ENCODE measurements around the gene SLA2. TPM values are rescaled to one million over a fixed set of nuclear protein-coding genes. Genes with fewer than 3 reads are reported as not detected.

Gene SLA2
- total and polyA plus RNA-seq, 2 experiments from 2014 or later: not detected

DNA sequence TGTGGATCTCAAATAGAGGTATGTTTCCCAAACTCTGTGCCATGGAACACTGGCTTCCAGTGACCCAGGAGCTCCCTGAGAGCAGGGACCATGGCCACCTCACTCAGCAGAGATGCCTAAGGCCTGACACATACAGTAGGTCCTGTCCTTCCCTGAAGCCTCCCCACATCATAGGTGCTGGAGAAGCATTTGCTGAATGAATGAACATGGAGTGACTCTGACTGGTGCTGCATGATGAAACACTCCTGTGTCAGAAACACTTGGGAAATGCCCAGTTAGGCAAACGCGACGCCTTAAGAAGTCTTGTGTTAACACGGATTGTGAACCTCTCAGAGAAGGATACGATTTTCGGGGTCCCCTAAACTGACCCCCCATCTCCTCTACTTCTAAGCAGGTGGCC lies 14.3 kb downstream of the SLA2 start:
- no peak overlapping the region for H3K4me2 ChIP-seq
- H3K27me3 ChIP-seq: no peaks in the 10 kb centered on the region
- H2AFZ ChIP-seq: no peak overlapping the region
- no peak for DNase-seq (ENCODE audit: low spot score)
- H3K27ac ChIP-seq: no peak overlapping the region
- H4K20me1 ChIP-seq (ENCODE audit: insufficient read depth, poor library complexity, severe bottlenecking): no peaks in the 10 kb centered on the region
- no peaks in the 10 kb centered on the region for H3K9me3 ChIP-seq (ENCODE audit: low read depth)
- H3K9me2 ChIP-seq (replicated peaks; ENCODE audit: insufficient read depth): no peaks in the 10 kb centered on the region
- no peaks in the 10 kb centered on the region for H3K4me1 ChIP-seq (ENCODE audit: insufficient read depth)
- no peak for TF ChIP-seq EZH2phosphoT487 (IDR thresholded peaks at IDR 0.05; ENCODE audit: low read depth, severe bottlenecking, unreplicated experiment)
- TF ChIP-seq EZH2 (IDR thresholded peaks at IDR 0.05; ENCODE audit: borderline replicate concordance): no peak
- TF ChIP-seq, protein P1, sequence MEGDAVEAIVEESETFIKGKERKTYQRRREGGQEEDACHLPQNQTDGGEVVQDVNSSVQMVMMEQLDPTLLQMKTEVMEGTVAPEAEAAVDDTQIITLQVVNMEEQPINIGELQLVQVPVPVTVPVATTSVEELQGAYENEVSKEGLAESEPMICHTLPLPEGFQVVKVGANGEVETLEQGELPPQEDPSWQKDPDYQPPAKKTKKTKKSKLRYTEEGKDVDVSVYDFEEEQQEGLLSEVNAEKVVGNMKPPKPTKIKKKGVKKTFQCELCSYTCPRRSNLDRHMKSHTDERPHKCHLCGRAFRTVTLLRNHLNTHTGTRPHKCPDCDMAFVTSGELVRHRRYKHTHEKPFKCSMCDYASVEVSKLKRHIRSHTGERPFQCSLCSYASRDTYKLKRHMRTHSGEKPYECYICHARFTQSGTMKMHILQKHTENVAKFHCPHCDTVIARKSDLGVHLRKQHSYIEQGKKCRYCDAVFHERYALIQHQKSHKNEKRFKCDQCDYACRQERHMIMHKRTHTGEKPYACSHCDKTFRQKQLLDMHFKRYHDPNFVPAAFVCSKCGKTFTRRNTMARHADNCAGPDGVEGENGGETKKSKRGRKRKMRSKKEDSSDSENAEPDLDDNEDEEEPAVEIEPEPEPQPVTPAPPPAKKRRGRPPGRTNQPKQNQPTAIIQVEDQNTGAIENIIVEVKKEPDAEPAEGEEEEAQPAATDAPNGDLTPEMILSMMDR (IDR thresholded peaks at IDR 0.05; ENCODE audit: poor library complexity): no peak
- H3K36me3 ChIP-seq (replicated peaks; ENCODE audit: insufficient read depth, low read depth): no peaks in the 10 kb centered on the region
- WGBS (ENCODE audit: low lambda C conversion rate, missing lambda C conversion rate): 89% methylated on average over 6 of the region's 6 CpGs
- H3K79me2 ChIP-seq: no peaks in the 10 kb centered on the region
- no peak overlapping the region for H3K4me3 ChIP-seq

DNA sequence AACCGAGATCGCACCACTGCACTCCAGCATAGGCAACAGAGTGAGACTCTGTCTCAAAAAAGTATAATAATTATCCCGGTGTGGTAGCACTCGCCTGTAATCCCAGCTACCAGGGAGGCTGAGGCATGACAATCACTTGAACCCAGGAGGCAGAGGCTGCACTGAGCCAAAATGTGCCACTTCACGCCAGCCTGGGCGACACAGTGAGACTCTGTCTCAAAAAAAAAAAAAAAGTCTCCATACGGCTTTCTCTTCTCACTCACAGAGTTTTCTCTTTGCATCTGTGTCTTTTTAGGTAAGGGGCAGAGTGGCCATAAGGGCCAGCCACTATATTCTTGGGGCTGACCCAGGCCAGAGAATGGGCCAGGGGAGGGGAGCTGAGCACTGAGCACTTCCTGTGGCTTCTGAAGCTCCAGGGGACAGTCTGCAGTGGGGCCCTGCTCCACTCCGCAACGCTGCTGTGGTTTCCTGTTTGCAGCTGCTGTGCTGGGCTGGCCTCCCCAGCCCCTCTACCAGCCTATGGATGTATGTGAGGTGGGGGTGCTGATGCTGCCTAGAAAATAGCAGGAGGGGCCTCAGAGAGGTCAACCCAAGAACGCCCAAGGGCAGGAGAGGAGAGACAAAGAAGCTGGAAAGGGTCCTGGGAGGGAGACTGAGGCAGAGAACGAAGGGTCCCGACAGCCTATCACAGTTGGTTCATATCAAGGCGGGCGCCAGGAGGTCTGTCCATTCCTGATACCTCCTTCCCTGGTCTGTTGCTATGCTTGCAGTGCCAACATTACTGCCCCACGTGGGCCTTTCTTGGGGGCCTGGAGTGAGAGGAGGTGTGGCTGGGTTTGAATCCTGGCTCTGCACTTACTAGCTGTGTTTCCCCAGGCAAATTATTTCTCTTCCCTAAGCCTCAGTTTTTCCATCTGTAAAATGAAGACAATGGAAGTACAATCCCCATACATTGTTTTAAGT lies 16.0 kb downstream of the SLA2 start:
- no peaks in the 10 kb centered on the region for H3K9me3 ChIP-seq (ENCODE audit: low read depth)
- H3K4me3 ChIP-seq: no peak overlapping the region
- H3K79me2 ChIP-seq: no peaks in the 10 kb centered on the region
- H4K20me1 ChIP-seq (ENCODE audit: insufficient read depth, poor library complexity, severe bottlenecking): no peaks in the 10 kb centered on the region
- no peaks in the 10 kb centered on the region for H3K4me1 ChIP-seq (ENCODE audit: insufficient read depth)
- H3K4me2 ChIP-seq: no peak overlapping the region
- no peak for DNase-seq (ENCODE audit: low spot score)
- no peaks in the 10 kb centered on the region for H3K9me2 ChIP-seq (replicated peaks; ENCODE audit: insufficient read depth)
- H2AFZ ChIP-seq: no peak overlapping the region
- no peaks in the 10 kb centered on the region for H3K27me3 ChIP-seq
- no peak for TF ChIP-seq EZH2 (IDR thresholded peaks at IDR 0.05; ENCODE audit: borderline replicate concordance)
- TF ChIP-seq, protein P1 (IDR thresholded peaks at IDR 0.05; ENCODE audit: poor library complexity): no peak
- TF ChIP-seq EZH2phosphoT487 (IDR thresholded peaks at IDR 0.05; ENCODE audit: low read depth, severe bottlenecking, unreplicated experiment): no peak
- H3K36me3 ChIP-seq (replicated peaks; ENCODE audit: insufficient read depth, low read depth): no peaks in the 10 kb centered on the region
- H3K27ac ChIP-seq: no peak overlapping the region
- 85% methylated on average over 15 of the region's 15 CpGs for WGBS (ENCODE audit: low lambda C conversion rate, missing lambda C conversion rate)

DNA sequence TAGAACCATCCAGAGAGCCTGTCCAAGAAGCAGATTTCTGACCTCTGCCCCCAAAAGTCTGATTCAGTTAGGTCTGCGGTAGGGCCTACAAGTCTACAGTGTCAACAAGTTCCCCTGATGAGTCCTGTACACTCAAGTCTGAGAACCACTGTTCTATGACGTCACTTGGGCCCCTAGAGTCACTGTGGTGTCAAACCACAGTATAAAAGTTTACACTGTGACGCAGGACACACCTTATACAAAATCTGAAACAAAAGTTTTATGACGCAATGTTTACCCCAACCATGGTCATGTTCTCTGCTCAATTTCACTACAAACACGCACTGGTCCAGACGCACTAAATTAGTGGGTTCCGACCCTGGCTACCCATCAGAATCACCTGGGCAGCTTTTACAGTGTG lies 17.9 kb downstream of the SLA2 start:
- Histone ChIP-seq H4K20me1 (ENCODE audit: insufficient read depth, poor library complexity, severe bottlenecking) (no peaks in the 10 kb centered on the region), H3K9me2 (replicated peaks; ENCODE audit: insufficient read depth) (no peaks in the 10 kb centered on the region), H3K36me3 (replicated peaks; ENCODE audit: insufficient read depth, low read depth) (no peaks in the 10 kb centered on the region), H3K79me2 (no peaks in the 10 kb centered on the region), H2AFZ (no peak overlapping the region), H3K4me3 (no peak overlapping the region), H3K4me1 (ENCODE audit: insufficient read depth) (no peaks in the 10 kb centered on the region), H3K27ac (no peak overlapping the region), H3K27me3 (no peaks in the 10 kb centered on the region), H3K4me2 (no peak overlapping the region), H3K9me3 (ENCODE audit: low read depth) (no peaks in the 10 kb centered on the region)
- TF ChIP-seq EZH2phosphoT487 (IDR thresholded peaks at IDR 0.05; ENCODE audit: low read depth, severe bottlenecking, unreplicated experiment) (no peak), EZH2 (IDR thresholded peaks at IDR 0.05; ENCODE audit: borderline replicate concordance) (no peak)
- TF ChIP-seq, protein P1 (IDR thresholded peaks at IDR 0.05; ENCODE audit: poor library complexity): no peak
- 82% methylated on average over 7 of the region's 7 CpGs for WGBS (ENCODE audit: low lambda C conversion rate, missing lambda C conversion rate)
- no peak for DNase-seq (ENCODE audit: low spot score)
